ENCODE results near the gene FLNA. TPM values are rescaled to one million over a fixed set of nuclear protein-coding genes. Genes with fewer than 3 reads are reported as not detected.

The FLNA gene
- polyA plus RNA-seq, 2 of the 4 experiments (the other 2 are of a cell fraction) = 303 to 1,116 TPM

DNA sequence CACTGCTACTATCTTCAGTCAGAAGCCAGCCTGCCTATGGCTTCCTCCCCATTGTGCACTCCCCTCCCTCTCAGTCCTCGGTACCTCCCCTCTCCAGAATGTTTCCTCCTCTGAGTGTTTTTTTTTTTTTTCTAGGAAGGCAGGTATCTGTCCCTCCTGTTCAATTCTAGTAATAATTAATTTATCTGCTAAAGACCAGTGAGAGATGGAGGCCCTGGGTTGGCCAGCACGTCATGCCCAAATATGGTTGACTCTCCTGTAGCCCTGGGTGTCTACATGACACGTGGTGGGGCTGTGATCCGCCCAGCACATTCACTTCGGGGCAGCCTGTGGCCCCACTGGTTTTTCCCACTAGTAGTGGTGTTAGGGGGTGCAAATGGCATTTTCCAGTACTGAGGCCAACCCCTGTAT lies 1.8 kb downstream of the FLNA start:
- H3K9me3 ChIP-seq = no peaks in the 10 kb centered on the region
- no peak for TF ChIP-seq HDAC2 (IDR thresholded peaks at IDR 0.05)
- TF ChIP-seq FOSB (CRISPR knock-in tag; IDR thresholded peaks at IDR 0.05) = no peak
- no peak for TF ChIP-seq POLR2AphosphoS2 (conservative IDR thresholded peaks at IDR 0.05; ENCODE audit: low read length)
- TF ChIP-seq GATA3 (IDR thresholded peaks at IDR 0.05; ENCODE audit: borderline replicate concordance) = no peak
- TF ChIP-seq MAX (IDR thresholded peaks at IDR 0.05) = peak; percentile 47
- TF ChIP-seq, protein P1, sequence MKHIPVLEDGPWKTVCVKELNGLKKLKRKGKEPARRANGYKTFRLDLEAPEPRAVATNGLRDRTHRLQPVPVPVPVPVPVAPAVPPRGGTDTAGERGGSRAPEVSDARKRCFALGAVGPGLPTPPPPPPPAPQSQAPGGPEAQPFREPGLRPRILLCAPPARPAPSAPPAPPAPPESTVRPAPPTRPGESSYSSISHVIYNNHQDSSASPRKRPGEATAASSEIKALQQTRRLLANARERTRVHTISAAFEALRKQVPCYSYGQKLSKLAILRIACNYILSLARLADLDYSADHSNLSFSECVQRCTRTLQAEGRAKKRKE (CRISPR knock-in tag; IDR thresholded peaks at IDR 0.05; ENCODE audit: low read depth) = no peak
- ChIA-PET POLR2A (interaction anchor here (0.8 to 1.7 kb wide), 4 partner anchors 11 to 154 kb away, joined by 3 to 17 read pairs (median 4); partner anchors contain the start of genes RPL10 and TAFAZZIN), CTCF (interaction anchor here (0.6 to 3.8 kb wide), 30 partner anchors 7 to 393 kb away, joined by 3 to 49 read pairs (median 6); partner anchors contain the start of genes DNASE1L1, FAM3A, IKBKG and RPL10)
- ATAC-seq = peak in 1 of 2 experiments; percentile 17; a peak in 3 of 6 replicates
- peak overlapping the region; percentile 99 for H3K4me2 ChIP-seq
- peaks cover 35% of the 10 kb centered on the region for H3K4me1 ChIP-seq
- 33% methylated on average over 5 of the region's 5 CpGs for WGBS (ENCODE audit: missing lambda C conversion rate)
- FAIRE-seq = no peak
- H3K27ac ChIP-seq = peak overlapping the region; percentile 86 to 100
- H3K4me3 ChIP-seq = no peak overlapping the region; the same call in 2 of the 3 replicates
- DNase-seq (ENCODE audit: low read depth in 1 of 2, low spot score in 1 of 2) = peak; percentile 27 to 76

DNA sequence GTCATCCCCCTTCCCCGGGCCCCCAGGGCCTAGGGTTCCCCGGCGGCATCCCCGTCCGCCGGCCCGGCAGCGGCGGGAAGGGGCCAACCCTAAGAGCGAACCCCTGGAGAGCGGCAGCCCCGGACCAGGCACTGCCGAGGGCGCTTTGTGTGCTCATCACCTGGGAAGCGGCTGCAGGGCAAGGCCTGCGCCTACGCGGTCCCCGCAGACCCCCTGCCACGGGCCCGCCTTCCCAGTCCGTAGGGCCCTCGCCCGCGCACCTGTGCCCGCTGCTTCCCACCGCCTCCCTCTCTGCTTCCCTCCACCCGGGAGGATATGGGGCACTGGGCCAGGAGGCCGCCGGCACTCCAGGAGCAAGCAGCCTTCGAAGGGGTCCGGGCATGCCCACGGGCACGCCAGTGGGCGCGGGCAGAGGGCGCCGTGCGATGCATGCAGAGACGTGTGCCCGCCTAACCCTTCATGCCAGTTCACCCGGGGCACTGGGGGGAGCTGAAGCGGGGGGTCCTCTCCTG lies 2.6 kb downstream of the FLNA start:
- peak; percentile 2 to 7; a peak in 5 of 6 replicates for ATAC-seq
- ChIA-PET CTCF (no interaction called here), POLR2A (no interaction called here)
- H3K4me2 ChIP-seq = peak overlapping the region; percentile 99
- DNase-seq (ENCODE audit: low read depth in 1 of 2, low spot score in 1 of 2) = no peak
- H3K27ac ChIP-seq = peak overlapping the region; percentile 86 to 100
- H3K4me1 ChIP-seq = peaks cover 39% of the 10 kb centered on the region
- TF ChIP-seq HOXB5 (CRISPR knock-in tag; IDR thresholded peaks at IDR 0.05) (no peak), RCOR1 (IDR thresholded peaks at IDR 0.05; ENCODE audit: low read depth, low read length) (no peak), HDAC2 (IDR thresholded peaks at IDR 0.05) (no peak), TFCP2L1 (CRISPR knock-in tag; IDR thresholded peaks at IDR 0.05) (no peak), E2F6 (IDR thresholded peaks at IDR 0.05; ENCODE audit: borderline replicate concordance, low read depth) (peak; percentile 31; the same call in 1 of the 2 replicates), EHF (CRISPR knock-in tag; IDR thresholded peaks at IDR 0.05) (no peak), FOSB (CRISPR knock-in tag; IDR thresholded peaks at IDR 0.05) (no peak), ZC3H11A (IDR thresholded peaks at IDR 0.05) (no peak), MAFK (IDR thresholded peaks at IDR 0.05; ENCODE audit: partially characterized antibody) (no peak), MAZ (IDR thresholded peaks at IDR 0.05; ENCODE audit: borderline replicate concordance, low read depth, low read length) (no peak), POLR2A (IDR thresholded peaks at IDR 0.05; ENCODE audit: low read length) (no peak; the same call in 1 of the 2 replicates), RAD21 (conservative IDR thresholded peaks at IDR 0.05 in 1 of 2, IDR thresholded peaks at IDR 0.05 in 1 of 2) (no peak), EP300 (IDR thresholded peaks at IDR 0.05) (no peak), RNF2 (IDR thresholded peaks at IDR 0.05; ENCODE audit: borderline replicate concordance, low read depth) (peak; percentile 83; the same call in 1 of the 2 replicates), GATA3 (IDR thresholded peaks at IDR 0.05; ENCODE audit: borderline replicate concordance) (no peak), RARB (CRISPR knock-in tag; IDR thresholded peaks at IDR 0.05) (no peak), MAX (IDR thresholded peaks at IDR 0.05) (peak; percentile 50), MYC (IDR thresholded peaks at IDR 0.05; ENCODE audit: borderline replicate concordance, low read length) (no peak), KDM5A (IDR thresholded peaks at IDR 0.05) (no peak), NPAS2 (CRISPR knock-in tag; IDR thresholded peaks at IDR 0.05; ENCODE audit: borderline replicate concordance) (no peak), ZFP36 (IDR thresholded peaks at IDR 0.05; ENCODE audit: borderline replicate concordance, partially characterized antibody) (no peak), KDM1A (IDR thresholded peaks at IDR 0.05; ENCODE audit: low read depth) (no peak)
- TF ChIP-seq, protein P2, sequence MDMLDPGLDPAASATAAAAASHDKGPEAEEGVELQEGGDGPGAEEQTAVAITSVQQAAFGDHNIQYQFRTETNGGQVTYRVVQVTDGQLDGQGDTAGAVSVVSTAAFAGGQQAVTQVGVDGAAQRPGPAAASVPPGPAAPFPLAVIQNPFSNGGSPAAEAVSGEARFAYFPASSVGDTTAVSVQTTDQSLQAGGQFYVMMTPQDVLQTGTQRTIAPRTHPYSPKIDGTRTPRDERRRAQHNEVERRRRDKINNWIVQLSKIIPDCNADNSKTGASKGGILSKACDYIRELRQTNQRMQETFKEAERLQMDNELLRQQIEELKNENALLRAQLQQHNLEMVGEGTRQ (IDR thresholded peaks at IDR 0.05) = no peak
- TF ChIP-seq, protein P3, sequence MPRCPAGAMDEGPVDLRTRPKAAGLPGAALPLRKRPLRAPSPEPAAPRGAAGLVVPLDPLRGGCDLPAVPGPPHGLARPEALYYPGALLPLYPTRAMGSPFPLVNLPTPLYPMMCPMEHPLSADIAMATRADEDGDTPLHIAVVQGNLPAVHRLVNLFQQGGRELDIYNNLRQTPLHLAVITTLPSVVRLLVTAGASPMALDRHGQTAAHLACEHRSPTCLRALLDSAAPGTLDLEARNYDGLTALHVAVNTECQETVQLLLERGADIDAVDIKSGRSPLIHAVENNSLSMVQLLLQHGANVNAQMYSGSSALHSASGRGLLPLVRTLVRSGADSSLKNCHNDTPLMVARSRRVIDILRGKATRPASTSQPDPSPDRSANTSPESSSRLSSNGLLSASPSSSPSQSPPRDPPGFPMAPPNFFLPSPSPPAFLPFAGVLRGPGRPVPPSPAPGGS (IDR thresholded peaks at IDR 0.05) = no peak
- WGBS (ENCODE audit: missing lambda C conversion rate) = 0% methylated on average over 1 of the region's 43 CpGs
- H3K9me3 ChIP-seq = no peaks in the 10 kb centered on the region
- no peak for FAIRE-seq
- H3K4me3 ChIP-seq = peak overlapping the region; percentile 98

Data from A549 (cell line).